Fibroblast of the aortic adventitia (primary cell): Measurements from ENCODE around the gene EFEMP1. TPM values are rescaled to one million over a fixed set of nuclear protein-coding genes. Genes with fewer than 3 reads are reported as not detected.

Source experiments
- DNase-seq: peaks from one replicate; pipeline ENCODE4 v3.0.0-alpha.2; 2010; ENCODE audit warnings: low read depth
- H3K4me3 ChIP-seq: 2 replicates; pipeline ENCODE4 v1.5.1; 2011; ENCODE audit warnings: low read depth, mild to moderate bottlenecking, control low read depth, low read length, moderate library complexity
- CTCF ChIP-seq: IDR thresholded peaks from 2 replicates; pipeline ENCODE4 v1.5.1; 2011; ENCODE audit warnings: mild to moderate bottlenecking, low read length, control low read depth, inconsistent platforms; ENCODE audit not compliant: insufficient read depth
- total RNA-seq: library from RNA; depleted of rRNA; stranded (reverse); fragments of >200 nt; gene quantifications from 2 replicates; pipeline ENCODE4 v1.2.3, GENCODE V29; 2012; ENCODE audit warnings: low replicate concordance

EFEMP1 gene
- total RNA-seq, 1 donor: 652 TPM

- H3K4me3 ChIP-seq: no peak overlapping the region
- peak; percentile 58 for DNase-seq
- no peak for TF ChIP-seq CTCF
Measured at GRCh38 chr2:55891671-55892094, 31.9 kb downstream of the EFEMP1 start.

- DNase-seq: peak; percentile 87
- no peak for TF ChIP-seq CTCF
- peak overlapping the region; percentile 3 for H3K4me3 ChIP-seq
Measured at GRCh38 chr2:55888936-55889335, 34.6 kb downstream of the EFEMP1 start.

GRCh38 chr2:55887901-55888624, 35.5 kb downstream of the EFEMP1 start:
- no peak for TF ChIP-seq CTCF
- DNase-seq: peak; percentile 93
- no peak overlapping the region for H3K4me3 ChIP-seq

- DNase-seq: peak; percentile 85
Measured at GRCh38 chr2:55887351-55887750, 36.2 kb downstream of the EFEMP1 start.

GRCh38 chr2:55885944-55886281, 37.7 kb downstream of the EFEMP1 start:
- no peak for TF ChIP-seq CTCF
- no peak overlapping the region for H3K4me3 ChIP-seq
- DNase-seq: no peak

More at GRCh38 chr2:55887351-55887750, 36.2 kb downstream of the EFEMP1 start:
- TF ChIP-seq CTCF: no peak
- no peak overlapping the region for H3K4me3 ChIP-seq

- TF ChIP-seq CTCF: no peak
- peak; percentile 99 for DNase-seq
- H3K4me3 ChIP-seq: no peak overlapping the region
Measured at GRCh38 chr2:55885127-55885943, 38.2 kb downstream of the EFEMP1 start.
